Activated T-helper 9 cell treated with anti-CD3 and anti-CD28 coated beads, Interleukin-2, amount 50 U/mL, for 16 hours (primary cell): Measurements from ENCODE around the gene NOS1AP.

ENCODE experiments used
- DNase-seq: peaks from one replicate; pipeline ENCODE4 v3.0.0-alpha.2; 2020; ENCODE audit warnings: low read depth

NOS1AP gene

DNA sequence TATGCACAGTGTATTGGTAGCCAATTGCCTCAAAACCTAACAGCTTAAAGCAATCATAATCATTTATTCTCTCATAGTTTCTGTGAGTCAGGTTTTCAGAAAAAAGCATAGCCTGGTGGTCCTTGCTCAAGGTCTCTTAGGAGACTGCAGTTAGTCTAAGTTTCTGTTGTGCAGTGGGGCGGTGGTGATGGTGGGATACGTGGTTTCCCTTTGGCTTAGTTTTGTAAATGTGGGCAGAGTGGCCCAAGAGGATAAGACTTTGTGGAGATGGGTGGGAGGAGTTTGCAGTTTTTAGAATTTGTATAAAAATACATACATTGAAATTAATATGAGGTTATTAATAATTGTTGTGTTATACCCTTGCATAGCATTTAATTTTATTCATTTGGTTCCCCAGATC lies 68.6 kb downstream of the NOS1AP start:
- DNase-seq, result no peak

DNA sequence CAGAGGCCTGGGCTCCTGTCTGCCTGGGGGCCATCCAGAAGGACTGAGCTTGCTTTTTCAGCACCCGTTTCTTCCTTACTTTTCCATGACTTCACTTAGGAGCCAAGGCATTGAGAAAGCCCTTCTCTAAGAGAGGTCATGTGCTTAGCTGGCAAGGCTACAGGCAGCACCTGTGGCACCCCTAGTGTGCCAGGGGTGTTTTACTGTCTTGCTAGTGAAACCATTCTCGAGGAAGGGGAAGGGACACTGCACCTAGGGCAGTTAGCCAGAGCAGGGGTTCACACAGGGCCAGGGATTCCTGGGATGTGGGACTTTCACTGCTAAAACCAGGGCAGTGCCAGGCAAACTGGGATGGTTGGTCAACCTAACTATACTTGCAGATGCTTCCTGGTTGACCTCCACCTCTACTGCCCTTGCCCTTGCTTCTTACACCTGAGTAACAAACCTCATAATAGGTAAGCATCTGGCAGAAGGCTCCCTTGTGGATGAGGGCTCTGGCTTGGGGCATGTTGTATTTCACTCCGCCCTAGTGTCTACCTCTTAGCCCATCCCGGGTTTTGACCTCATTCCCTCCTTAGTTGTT lies 69.2 kb downstream of the NOS1AP start:
- DNase-seq, result no peak

DNA sequence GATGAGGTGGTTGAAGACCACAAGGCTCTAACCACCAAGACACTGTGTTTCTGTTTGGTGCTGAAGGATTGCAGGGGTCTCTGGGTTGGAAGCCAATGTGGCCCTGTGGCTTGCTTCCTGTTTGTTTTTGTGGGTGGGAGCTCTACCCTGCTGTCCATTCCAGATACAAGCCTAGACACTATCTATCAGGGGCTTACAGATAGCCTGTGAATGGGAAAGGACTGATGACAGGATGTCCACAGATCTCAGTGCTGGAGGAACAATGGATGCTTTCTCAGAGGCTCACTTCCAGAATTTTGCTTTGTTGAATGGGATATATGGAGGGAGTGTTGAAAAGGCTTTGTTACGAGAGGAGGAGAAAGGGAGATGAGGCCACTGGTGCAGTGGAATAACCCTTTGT lies 69.7 kb downstream of the NOS1AP start:
- no peak for DNase-seq

DNA sequence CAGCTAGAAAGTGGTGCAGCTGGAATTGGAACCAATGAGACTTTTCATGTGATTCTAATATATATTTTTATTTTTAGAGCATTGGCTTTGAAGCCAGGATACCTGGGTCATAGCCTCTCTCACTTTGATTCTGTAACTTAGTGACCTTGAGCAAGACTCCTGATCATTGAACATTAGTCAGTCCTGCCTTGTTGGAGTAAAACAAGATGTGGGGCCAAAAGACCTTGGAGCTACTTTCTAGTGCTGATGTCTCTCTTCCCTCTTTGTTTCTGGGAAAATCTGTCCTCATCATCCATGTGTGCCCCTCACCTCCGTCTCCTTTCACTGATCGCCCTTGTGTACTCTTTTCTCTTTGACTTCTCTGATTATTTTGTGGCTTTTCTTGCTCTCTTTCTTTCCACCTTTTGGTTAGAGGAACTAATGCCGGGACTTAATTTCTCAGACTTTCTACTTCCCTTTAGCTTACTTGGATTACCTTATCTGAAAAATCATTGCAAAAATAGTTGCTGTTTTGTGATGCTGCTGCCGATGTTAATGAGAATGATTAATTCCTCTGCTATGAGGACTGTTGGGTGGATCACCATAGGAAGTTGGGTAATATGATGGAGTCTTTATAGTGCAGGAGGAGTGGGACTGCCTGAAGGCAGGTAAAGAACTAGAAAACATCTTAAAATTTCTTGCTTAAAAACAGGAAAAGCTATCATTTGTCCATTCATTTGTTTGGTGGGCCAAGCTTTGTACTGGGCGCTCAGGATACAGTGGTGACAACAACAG lies 72.0 kb downstream of the NOS1AP start:
- no peak for DNase-seq

DNA sequence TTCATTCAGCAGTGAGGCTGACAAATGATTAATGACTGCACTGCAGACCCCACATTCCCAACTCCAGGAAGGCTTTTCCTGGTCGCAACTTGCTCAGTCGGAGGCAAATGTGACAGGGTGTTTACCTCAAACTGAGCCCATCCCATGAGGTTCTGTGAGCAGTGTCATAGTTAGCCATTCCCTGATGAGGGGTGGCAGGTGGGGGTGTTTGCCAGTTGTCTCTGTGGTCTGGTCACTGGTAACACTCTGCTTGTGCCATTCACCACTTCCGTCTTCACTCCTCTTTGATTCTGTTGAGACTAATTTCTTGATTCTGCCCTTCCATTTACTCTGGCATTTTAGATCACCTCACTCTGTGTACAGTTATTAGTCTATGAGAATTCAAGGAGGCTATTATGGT lies 73.5 kb downstream of the NOS1AP start:
- DNase-seq, result no peak

DNA sequence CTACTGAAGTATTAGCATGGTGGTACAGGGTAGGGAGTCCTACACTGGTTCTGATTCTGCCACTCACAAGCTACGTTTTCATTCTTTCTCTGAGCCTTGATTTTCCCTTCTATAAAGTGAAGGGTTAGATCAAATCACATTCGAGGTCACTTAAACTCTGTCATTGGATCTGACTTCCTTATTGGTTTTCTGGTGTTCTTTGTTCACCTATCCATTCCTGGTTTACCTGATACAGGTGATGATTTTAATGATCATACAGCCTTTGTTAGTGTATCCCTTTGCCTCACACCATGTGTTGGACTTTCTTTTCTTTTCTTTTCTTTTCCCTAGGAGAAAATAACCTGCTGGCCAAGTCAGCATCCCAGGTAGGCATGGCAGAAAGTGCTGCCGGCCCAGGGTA lies 74.8 kb downstream of the NOS1AP start:
- DNase-seq, result no peak

DNA sequence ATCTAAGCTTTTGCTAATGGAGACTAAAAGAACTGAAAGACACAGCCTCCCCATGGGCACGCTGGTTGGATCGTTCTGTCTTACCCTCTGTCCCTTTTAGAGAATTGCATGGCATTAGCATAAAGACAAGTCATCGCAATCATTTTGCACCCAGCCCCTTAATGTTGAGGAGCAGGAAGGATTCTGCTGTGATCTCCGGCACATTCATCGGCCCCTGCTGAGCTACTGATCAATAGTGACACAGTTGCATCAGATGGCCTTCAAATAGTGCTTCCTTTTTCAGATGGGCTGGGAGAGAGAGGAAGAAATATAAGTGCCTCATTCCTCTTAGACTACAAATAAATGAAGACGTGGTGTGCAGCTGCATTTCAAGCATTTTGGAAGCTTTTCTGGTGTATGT lies 75.4 kb downstream of the NOS1AP start:
- no peak for DNase-seq

DNA sequence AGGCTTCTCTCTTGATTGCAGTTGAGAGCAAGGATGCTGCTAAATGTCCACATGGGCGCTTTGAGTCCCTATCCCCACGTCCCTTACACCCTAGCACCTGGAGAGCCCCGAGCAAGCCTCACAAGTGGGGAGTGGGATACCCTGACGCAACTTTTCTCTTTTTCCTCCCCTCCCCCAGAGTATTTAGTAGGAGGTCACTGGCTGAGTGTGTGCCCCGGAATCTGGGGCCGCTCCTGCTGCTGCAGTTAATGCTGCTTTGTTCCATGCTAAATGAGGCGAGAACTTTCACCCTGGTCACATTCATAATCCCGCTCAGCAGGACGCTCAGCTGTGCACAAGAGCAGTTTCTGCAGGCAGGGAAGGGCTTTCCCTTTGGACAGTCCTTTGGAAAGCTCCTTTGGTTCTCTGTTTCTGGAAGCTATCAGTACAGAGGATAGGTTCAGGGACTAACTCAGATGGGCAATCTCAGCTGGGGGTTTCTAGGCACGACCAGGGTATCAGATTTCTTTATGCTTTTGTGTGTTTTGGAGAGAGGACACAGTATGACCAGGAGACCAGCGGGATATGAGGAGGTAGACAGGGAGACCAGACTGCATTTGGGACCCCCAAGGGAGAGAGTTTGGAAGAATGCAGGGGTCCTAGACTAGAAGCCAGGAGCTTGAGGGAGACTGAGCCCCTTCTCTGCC lies 75.9 kb downstream of the NOS1AP start:
- no peak for DNase-seq

DNA sequence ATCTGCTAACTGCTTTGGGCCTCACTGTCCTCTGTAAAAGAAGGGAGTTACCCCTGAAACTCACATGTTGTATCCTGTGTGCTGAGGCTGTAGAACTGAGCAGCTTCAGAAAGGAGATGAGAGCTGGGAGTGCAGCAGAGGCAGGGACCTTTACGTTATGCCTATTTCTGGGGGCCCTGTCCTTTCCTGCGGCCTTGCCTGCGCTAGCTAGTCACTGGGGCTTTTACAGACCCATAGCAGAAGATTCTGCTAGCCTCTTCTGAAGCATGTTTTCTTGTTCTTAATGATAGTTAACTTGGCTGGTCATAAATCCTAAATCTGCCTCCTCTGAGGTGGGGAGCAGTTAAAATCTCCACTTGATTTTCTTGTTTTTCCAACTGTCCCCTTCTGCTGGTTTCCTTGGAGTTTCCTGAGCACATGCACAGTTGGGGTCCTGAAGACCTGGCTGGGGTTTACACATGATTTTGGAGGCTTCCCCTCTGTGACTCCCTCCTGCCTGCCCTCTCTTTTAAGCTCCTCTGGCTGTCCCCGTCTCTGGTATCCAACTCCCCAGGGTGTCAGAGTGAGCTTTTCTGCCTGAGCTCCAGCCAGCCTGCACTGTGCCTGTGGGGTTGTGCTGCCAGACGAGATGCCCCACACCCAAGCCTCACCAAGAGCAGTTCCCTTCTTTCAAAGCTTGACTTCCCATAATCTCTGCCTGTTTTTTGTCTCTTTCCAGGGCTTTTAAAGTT lies 76.6 kb downstream of the NOS1AP start:
- DNase-seq, result no peak

DNA sequence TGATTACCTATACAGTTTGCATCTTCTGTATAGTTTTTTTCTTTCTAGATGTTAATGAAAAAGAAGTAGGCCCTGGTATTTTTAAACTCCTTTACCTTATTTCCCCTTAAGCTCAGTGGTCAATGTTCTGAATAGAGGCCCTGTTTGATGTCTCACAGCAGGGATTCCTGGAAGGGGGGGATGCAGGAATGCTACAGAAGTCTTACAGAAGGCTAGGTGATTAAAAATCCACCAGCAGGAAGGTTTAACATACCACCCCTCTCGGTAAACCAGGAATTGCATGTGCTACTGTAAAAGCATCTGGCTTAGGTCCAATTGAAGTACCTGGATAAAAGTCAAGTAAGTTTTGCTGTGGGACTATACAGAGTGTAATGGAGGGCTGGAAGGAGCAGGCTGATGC lies 78.3 kb downstream of the NOS1AP start:
- DNase-seq, result no peak

DNA sequence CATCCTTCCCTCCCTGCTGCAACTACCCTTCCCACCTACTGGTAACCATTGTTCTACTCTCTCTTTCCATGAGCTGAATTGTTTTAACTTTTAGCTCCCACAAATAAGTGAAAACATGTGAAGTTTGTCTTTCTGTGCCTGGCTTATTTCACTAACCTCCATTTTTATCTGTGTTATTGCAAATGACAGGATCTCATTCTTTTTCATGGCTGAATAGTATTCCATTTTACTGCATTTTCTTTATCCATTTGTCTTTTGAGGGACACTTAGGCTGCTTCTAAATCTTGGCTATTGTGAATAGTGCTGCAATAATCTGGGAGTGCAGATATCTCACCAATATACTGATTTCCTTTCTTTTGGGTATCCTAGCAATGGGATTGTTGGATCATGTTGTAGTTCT lies 80.6 kb downstream of the NOS1AP start:
- DNase-seq, result no peak

DNA sequence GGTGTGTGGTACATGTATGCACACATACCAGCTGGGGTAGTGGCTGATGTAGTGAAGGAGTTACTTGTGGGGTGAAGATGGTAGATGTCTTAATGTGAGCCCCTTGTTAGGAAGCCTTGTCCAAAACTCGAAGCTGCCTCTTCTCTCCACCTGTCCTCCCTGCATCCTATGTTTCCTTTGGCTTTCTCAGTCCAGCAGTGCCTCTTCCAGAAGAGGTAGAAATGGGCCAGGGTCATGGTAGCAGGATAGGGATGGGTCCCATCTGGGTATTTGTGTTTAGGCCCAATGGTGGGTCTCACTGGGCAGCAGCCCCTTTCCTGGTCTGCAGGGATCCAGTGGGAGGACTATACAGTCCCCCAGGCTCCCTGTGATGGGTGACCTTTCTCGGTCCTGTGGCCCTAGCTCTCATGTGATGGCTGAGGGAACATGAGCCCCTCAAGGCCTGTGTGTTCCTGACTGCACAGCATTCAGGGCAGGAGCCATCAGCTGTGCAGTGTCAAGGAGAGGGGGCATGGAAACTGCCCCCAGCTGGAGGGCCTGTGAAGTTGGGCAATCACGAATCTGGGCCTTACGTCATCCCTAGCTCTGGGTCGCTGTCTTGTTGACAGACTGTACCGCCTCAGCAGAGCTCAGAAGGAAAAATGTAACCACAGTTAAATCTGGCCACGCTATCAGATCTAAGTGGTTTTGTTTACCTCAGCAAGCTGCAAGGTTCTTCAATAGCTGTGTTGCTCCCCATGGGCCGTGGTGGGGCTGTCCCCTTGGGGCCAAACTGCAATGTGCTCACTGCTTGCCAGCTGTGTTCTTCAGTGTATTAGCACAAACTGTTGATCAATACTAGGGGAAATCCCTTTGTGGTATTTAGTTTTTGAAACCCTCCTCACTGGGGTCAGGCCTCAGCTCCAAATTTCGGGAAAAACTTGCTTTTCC lies 82.7 kb downstream of the NOS1AP start:
- DNase-seq, result no peak

DNA sequence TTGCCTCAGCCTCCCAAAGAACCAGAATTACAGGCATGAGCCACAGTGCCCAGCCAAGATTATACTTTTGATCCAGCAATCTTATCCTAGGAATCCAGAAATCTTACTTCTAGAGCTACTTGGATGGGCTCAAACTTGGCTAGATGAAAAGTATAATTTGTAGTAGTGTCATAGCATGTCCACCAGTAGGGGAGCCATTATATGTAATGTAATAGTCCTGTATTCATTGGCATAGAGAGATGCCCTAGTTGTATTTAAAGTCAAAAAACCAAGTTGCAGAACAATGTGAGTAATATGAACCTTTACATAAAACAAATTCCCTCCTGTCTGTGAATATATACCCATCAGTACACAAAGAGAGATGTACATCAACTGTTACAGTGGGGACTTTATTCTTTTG lies 83.9 kb downstream of the NOS1AP start:
- no peak for DNase-seq

DNA sequence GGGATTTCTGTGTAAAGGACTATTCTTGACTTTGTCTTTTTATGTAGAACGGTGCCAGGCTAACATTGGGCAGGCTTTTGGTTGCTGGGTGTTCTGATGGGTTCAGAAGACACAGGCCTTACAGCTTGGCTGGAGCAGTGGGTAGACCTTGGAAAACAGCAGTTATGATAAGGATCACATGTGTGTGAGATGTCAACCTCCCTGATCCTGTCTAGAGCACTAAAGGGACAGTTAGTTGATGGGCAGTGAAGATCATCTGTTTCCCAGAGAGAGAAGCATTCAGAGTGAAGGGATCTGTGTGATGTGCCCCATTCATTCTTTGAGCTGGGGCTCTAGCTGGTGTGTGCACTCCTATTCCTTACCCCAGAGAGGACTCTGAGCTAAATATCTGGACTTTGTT lies 88.0 kb downstream of the NOS1AP start:
- no peak for DNase-seq

DNA sequence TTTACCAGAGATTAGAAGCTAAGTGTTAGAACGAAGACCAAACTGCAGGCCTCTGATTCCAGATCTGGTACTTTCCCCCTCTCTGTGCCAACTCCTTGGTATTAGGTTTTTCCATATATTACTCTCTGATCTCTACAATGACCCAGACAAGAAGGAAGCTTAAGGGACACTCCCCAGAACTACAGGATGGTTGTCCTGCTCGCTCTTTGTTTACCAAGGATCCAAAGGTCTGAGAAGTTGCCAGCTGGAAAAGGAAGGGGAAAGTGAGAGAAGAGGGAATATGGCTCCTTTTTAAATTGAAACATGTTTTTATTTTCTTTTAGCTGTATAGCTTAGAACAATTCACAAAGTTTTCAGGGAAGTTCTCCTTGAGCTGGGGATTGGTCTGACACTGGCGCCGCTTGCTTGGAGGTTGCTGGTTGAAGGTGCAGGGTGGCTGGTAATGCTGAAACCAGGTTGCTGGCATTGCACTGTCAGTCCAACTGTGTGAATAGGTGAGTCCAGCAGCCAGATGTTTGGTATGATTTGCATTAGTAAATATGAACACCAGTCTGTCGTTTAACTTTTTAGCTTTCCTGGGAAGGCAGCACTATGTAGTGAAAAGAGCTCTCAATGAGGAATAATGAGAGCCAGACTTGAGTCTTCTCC lies 89.3 kb downstream of the NOS1AP start:
- no peak for DNase-seq

DNA sequence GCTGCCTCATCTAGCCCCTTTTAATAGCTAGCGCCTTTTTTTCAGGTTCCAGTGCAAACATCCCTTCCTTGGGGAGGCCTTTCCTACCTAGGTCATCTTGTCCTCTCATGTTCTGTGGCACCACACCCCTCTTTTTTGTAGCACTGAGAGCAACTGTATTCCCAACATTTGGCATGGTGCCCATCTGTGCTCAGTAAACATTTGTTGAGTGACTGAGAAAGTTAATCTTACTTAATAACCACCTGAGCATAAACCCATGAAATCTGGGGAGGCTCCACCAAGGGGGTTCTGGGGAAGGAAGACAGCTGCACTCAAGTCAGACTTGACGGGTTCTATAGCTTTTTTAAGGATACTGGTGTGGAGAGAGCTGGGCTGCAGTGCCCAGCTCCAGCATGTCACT lies 90.0 kb downstream of the NOS1AP start:
- no peak for DNase-seq

DNA sequence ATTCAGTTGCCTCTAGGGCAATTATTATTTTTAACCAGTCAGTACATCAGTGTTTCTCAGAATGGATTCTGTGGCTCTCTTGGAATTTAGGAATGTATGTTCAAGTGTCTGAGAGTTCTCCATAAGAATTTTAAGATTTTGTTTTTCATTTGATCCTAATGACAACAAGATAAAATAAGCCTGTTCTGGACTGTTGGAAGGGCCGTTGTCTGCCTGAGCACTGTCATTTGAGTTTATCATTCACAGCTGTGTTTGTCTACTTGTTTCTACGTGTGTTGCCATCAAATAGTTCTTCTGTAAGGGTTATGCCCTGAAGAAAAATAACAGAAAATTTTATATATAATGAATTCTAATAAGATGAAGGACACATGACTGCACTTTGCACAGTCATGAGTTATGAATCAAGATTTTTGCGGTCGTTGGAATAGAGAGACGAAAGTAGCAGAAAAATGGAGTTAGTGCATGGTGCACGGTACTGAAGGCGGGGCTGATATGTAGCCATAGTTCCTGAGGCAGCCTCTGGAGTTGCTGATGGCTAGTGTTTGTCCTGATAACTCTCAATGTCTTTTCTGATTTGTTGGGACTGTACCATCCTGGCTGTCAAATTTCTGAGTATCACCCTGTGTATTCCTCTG lies 92.5 kb downstream of the NOS1AP start:
- DNase-seq, result no peak

DNA sequence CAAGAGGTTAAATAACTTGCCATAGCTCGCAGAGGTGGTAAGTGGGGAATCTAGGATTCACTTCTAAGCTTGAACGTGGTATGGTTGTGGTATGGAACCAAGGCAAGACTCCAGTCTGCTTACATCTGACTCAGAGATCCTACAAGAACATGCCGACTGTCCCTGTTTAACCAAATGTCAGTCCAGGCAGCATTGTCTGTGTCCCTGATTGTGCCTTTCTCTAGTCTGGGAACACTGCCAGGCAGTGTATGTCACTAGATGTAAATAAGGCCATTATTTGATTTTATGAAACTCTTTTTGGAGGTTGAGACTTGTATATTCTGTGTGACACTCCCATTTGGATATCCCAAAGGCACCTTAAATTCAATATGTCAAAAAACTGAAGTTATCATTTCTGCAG lies 96.0 kb downstream of the NOS1AP start:
- DNase-seq, result no peak

DNA sequence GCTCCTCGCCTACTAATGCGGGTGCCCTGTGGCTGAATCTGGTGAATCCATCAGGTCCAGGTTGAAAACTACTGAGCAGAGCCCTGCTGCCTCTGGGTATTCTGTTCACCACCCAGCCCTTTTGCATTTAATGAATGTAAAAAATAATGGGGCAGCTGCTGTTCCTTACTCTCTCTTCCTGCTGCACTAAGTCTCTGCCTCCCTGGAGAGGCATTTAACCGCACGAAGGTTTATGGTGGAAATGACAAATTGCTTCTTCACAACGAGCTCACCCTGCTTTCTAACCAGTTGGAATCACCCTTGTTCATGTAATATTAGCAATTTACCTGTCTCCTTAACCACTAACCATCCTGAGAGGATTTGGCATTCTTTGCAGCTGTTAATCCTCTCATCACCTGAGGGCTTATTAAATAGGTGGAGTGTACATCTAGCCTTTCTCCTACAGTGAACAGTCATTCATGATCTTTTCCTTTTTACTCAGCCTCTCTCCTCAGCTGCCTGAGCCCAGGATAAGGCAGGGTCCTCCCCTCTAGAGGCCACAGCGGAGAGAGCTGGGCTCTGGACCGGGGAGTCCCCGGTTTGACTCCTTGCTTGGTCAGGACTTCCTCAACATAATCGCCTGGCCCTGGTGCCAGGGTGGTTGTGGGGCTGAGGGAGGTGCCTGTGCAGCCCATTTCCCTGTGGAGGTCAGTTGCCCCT lies 97.6 kb downstream of the NOS1AP start:
- no peak for DNase-seq

DNA sequence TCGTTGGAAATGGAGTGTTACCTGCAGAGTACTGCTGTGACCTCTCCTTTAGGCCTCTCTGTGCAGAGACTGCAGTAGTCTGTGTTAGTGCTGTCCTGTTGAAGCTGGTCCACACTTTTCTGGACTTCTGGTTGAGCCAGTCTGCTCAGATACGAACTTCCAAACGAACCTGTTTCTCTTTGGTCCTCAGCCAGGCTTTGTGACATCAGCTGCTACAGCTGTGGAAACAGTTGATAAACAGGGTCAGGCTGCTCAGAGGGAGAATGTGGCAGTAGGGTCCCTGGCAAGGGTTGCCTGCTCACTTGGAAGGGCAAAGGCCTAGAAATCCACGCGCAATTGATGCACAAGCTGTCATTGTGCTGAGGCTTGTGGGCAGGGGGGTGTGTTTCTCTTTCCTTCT lies 98.8 kb downstream of the NOS1AP start:
- no peak for DNase-seq
